IMR-90 (cell line): ENCODE results near the gene DPM1. TPM values are rescaled to one million over a fixed set of nuclear protein-coding genes. Genes with fewer than 3 reads are reported as not detected.
A peak's percentile ranks its signal among the peaks of the same experiment; 100 is the strongest.

Source experiments
- ATAC-seq: fragments of 200-7000 bp; cut with Tn5 transposase; 2 replicates; pipeline ENCODE4 v1.9.1; 2020; ENCODE audit warnings: low read depth, mild to moderate bottlenecking, moderate library complexity
- BruUV-seq: library from RNA; stranded (reverse); fragments of 400-500 nt; replicated peaks from 2 replicates; lab custom pipeline; 2021; lab: Mats Ljungman, UMichigan
- CTCF ChIA-PET: fragments of 300-600 bp; formaldehyde crosslinking; extraction: SDS; loops from one replicate; lab custom pipeline; 2021; ENCODE audit warnings: antibody characterized with exemption; lab: Yijun Ruan, JAX
- POLR2A ChIA-PET: fragments of 300-600 bp; sonication (Branson Sonifier 250); formaldehyde crosslinking; loops from one replicate; lab custom pipeline; 2022; ENCODE audit warnings: antibody characterized with exemption; ENCODE audit not compliant: unreplicated experiment; lab: Charles Lee
- DNase-seq: peaks from one replicate; pipeline ENCODE4 v3.0.0; 2013
- H2AFZ ChIP-seq: replicated peaks from 2 replicates; pipeline ENCODE3; 2013; ENCODE audit warnings: low read length, mild to moderate bottlenecking; ENCODE audit not compliant: poor library complexity
- H2AK5ac ChIP-seq: 2 replicates; pipeline ENCODE4 v1.6.1; 2013; ENCODE audit warnings: low read depth, low read length, inconsistent platforms
- H2AK9ac ChIP-seq: replicated peaks from 2 replicates; pipeline ENCODE3; 2013; ENCODE audit warnings: mild to moderate bottlenecking, low read depth, low read length, moderate library complexity; ENCODE audit not compliant: poor library complexity
- H2BK120ac ChIP-seq: 2 replicates; pipeline ENCODE4 v1.6.1; 2013; ENCODE audit warnings: low read depth, low read length, inconsistent platforms
- H2BK15ac ChIP-seq: 3 replicates; pipeline ENCODE4 v1.6.1; 2013; ENCODE audit warnings: low read depth, low read length, inconsistent platforms
- H2BK20ac ChIP-seq: 2 replicates; pipeline ENCODE4 v1.6.1; 2013; ENCODE audit warnings: low read depth, mild to moderate bottlenecking, inconsistent platforms, low read length, moderate library complexity
- H2BK5ac ChIP-seq: 2 replicates; pipeline ENCODE4 v1.6.1; 2013; ENCODE audit warnings: mild to moderate bottlenecking, low read depth, low read length, inconsistent platforms; ENCODE audit not compliant: poor library complexity, severe bottlenecking
- H3K14ac ChIP-seq: replicated peaks from 2 replicates; pipeline ENCODE4 v1.6.1; 2013; ENCODE audit warnings: low read depth, low read length, inconsistent platforms
- H3K18ac ChIP-seq: 2 replicates; pipeline ENCODE4 v1.6.1; 2013; ENCODE audit warnings: low read depth, low read length, control low read depth
- H3K23ac ChIP-seq: 2 replicates; pipeline ENCODE4 v1.6.1; 2013; ENCODE audit warnings: low read depth, low read length, inconsistent platforms
- H3K27ac ChIP-seq: 2 replicates; pipeline ENCODE4 v1.5.1; 2013; ENCODE audit warnings: mild to moderate bottlenecking, control low read depth, low read length; ENCODE audit not compliant: insufficient read depth
- H3K27me3 ChIP-seq: 2 replicates; pipeline ENCODE4 v1.6.1; 2013; ENCODE audit warnings: low read length; ENCODE audit not compliant: control insufficient read depth, insufficient read depth
- H3K36me3 ChIP-seq: 2 replicates; pipeline ENCODE4 v1.6.1; 2013; ENCODE audit warnings: low read length, mixed read lengths; ENCODE audit not compliant: control insufficient read depth, insufficient read depth
- H3K4ac ChIP-seq: 2 replicates; pipeline ENCODE4 v1.6.1; 2013; ENCODE audit warnings: low read depth, low read length, inconsistent platforms
- H3K4me1 ChIP-seq: 2 replicates; pipeline ENCODE4 v1.6.1; 2013; ENCODE audit warnings: low read length, mixed read lengths; ENCODE audit not compliant: control insufficient read depth, insufficient read depth
- H3K4me2 ChIP-seq: 2 replicates; pipeline ENCODE4 v1.6.1; 2013; ENCODE audit warnings: low read depth, mild to moderate bottlenecking, control low read depth, low read length, moderate library complexity
- H3K4me3 ChIP-seq: 2 replicates; pipeline ENCODE4 v1.5.1; 2013; ENCODE audit warnings: low read depth, mild to moderate bottlenecking, control low read depth, low read length, moderate library complexity; ENCODE audit not compliant: insufficient read depth
- H3K56ac ChIP-seq: 2 replicates; pipeline ENCODE4 v1.6.1; 2013; ENCODE audit warnings: low read length, inconsistent platforms; ENCODE audit not compliant: insufficient read depth; ENCODE audit errors: extremely low read depth
- H3K79me1 ChIP-seq, 2 experiments: 2 replicates each; pipeline ENCODE4 v1.6.1; 2013; ENCODE audit warnings: low read length in 2 of 2, inconsistent platforms in 1 of 2, low read depth in 1 of 2
- H3K9ac ChIP-seq: 2 replicates; pipeline ENCODE4 v1.6.1; 2013; ENCODE audit warnings: low read depth, low read length, control low read depth
- H3K9me1 ChIP-seq: 2 replicates; pipeline ENCODE4 v1.6.1; 2013; ENCODE audit warnings: low read length, inconsistent platforms; ENCODE audit not compliant: insufficient read depth
- H3K9me3 ChIP-seq: 2 replicates; pipeline ENCODE4 v1.6.1; 2013; ENCODE audit warnings: low read length; ENCODE audit not compliant: control insufficient read depth, insufficient read depth
- H4K20me1 ChIP-seq: 2 replicates; pipeline ENCODE4 v1.6.1; 2013; ENCODE audit warnings: low read length, inconsistent platforms; ENCODE audit not compliant: insufficient read depth
- H4K5ac ChIP-seq: 2 replicates; pipeline ENCODE4 v1.6.1; 2013; ENCODE audit warnings: mild to moderate bottlenecking, low read depth, low read length, control low read depth
- H4K8ac ChIP-seq, 2 experiments: 2 replicates each; pipeline ENCODE4 v1.6.1; 2013; ENCODE audit warnings: low read depth in 2 of 2, low read length in 2 of 2, control low read depth in 1 of 2, inconsistent platforms in 1 of 2
- H4K91ac ChIP-seq: 2 replicates; pipeline ENCODE4 v1.6.1; 2013; ENCODE audit warnings: low read depth, low read length, inconsistent platforms; ENCODE audit not compliant: insufficient read depth
- CHD1 ChIP-seq: IDR thresholded peaks from 2 replicates; pipeline ENCODE4 v1.6.1; 2012; ENCODE audit warnings: low read depth, low read length, improper control_type of control experiment
- MAZ ChIP-seq: IDR thresholded peaks from 2 replicates; pipeline ENCODE4 v1.6.1; 2012; ENCODE audit warnings: low read depth, mild to moderate bottlenecking, low read length, improper control_type of control experiment, moderate library complexity, borderline replicate concordance
- WGBS, 2 experiments: methylation state at CpG; one replicate each; pipeline versions ENCODE4 v1.1.5 to v1.1.7; 2013; ENCODE audit warnings: missing lambda C conversion rate in 2 of 2; ENCODE audit not compliant: insufficient read length in 1 of 2; ENCODE audit errors: extremely low coverage in 2 of 2; 5-methylcytosine and 5-hydroxymethylcytosine counted together
- dilution Hi-C: fragments of 300-500 bp; cut with HindIII; formaldehyde crosslinking; loops from one replicate; pipeline ENCODE4 v1.14.3; 2018; ENCODE audit warnings: low sequenced_read_pairs; ENCODE audit not compliant: unreplicated experiment
- in situ Hi-C: fragments of 300-500 bp; cut with MboI; formaldehyde crosslinking; loops from 3 replicates; pipeline ENCODE4 v1.14.3; 2019; ENCODE audit warnings: low sequenced_read_pairs, inconsistent platforms, mixed read lengths
- intact Hi-C: fragments of 100-400 bp; cut with micrococcal nuclease; formaldehyde crosslinking; loops from 2 replicates; pipeline ENCODE4 v1.10.0; 2022
- polyA plus RNA-seq, 3 experiments: library from polyadenylated mRNA; depleted of rRNA; stranded (reverse); fragments of >200 nt; gene quantifications; 2 replicates each; pipeline ENCODE4 v1.2.3, GENCODE V29; 2012; ENCODE audit warnings: low replicate concordance in 1 of 3
- total RNA-seq: library from RNA; depleted of rRNA; stranded (reverse); fragments of >200 nt; gene quantifications from 2 replicates; pipeline ENCODE4 v1.2.3, GENCODE V29; 2012
- TF ChIP-seq, protein P1 (sequence below): fragments of 150-350 bp; IDR thresholded peaks from 2 replicates; pipeline ENCODE4 v1.6.1; 2016; ENCODE audit warnings: low read depth, mild to moderate bottlenecking, low read length, moderate library complexity, borderline replicate concordance
- TF ChIP-seq, protein P2 (sequence below): conservative IDR thresholded peaks from 2 replicates; pipeline ENCODE4 v1.5.1; 2012; ENCODE audit warnings: mild to moderate bottlenecking, low read depth, low read length, improper control_type of control experiment

Gene DPM1
- total and polyA plus RNA-seq, 2 of the 4 experiments (the other 2 are of a cell fraction), result 59.1 to 89.1 TPM

DNA sequence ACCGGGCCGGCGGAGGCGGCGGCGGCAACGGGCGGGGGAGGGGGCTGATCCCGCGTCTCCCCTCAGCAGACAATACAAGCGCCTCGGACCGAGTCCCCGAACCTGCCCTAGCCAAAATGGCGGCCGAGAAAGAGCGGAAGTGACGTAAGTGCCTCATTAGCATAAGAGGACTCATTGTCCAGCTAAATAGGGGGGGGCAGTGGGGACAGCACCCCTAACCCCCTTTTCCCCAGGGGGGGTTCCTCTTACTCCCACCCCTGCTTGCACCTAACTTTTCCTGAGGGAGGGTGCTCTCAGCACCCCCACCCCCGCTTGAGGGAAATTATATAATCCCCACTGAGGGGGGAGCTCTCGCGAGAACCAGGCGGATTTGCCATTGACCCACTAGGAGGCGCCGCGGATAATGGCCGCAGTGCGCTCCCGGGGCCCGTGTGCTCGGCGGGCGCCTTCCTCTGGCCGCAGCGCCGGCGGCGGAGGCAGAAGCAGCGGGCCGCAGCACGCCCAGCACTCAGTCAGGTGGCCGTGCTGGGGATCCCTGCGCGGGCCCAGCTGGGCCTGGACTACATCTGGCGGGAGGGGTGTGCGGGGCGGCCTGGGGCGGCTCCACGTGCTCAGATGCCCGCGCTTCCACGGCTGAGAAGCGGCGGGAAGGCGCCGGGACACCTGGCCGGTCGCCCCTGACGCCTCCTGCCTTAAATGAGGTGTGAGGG is 26.9 kb downstream of the DPM1 start, which contains the start of gene ADNP (continued):
- TF ChIP-seq, protein P1, sequence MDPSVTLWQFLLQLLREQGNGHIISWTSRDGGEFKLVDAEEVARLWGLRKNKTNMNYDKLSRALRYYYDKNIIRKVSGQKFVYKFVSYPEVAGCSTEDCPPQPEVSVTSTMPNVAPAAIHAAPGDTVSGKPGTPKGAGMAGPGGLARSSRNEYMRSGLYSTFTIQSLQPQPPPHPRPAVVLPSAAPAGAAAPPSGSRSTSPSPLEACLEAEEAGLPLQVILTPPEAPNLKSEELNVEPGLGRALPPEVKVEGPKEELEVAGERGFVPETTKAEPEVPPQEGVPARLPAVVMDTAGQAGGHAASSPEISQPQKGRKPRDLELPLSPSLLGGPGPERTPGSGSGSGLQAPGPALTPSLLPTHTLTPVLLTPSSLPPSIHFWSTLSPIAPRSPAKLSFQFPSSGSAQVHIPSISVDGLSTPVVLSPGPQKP, result no peak

DNA sequence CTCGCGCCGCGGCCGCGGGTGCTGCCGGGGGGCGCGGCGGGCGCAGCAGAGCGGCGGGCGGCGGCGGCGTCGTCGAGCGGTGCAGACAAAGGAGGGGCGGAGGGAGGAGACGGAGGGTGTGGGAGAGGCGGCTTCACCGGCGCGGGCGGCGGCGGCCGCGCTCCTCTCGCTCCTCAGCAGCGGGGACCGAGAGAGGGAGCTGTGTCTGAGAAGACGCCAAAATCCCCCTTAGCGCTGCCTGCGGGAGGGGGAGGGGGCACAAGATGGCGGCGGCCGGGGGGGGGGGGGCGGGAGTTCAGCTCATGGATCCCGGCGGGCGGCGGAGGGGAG is 27.4 kb downstream of the DPM1 start:
- peak overlapping the region; percentile 76 to 96; a peak in 3 of 4 replicates for H4K8ac ChIP-seq
- peaks cover 8% of the 10 kb centered on the region for H3K9me1 ChIP-seq
- no CpG with 5 or more reads among the region's 45 CpGs for WGBS, 2 experiments
- in situ Hi-C loops, result loop anchor here (5.0 kb wide), 1 partner anchor 119 kb away; no protein-coding TSS in a partner anchor
- peak overlapping the region; percentile 67 for H3K14ac ChIP-seq
- ATAC-seq (peak; percentile 36; the same call in 1 of the 2 replicates), DNase-seq (no peak)
- H3K4me3 ChIP-seq, result peak overlapping the region; percentile 95
- H3K4me2 ChIP-seq, result no peak overlapping the region; the same call in 1 of the 2 replicates
- H3K79me1 ChIP-seq, result peaks cover 4 to 26% of the 10 kb centered on the region in 2 experiments
- no peaks in the 10 kb centered on the region for H3K9me3 ChIP-seq
- peak overlapping the region; percentile 84; the same call in 1 of the 2 replicates for H3K23ac ChIP-seq
- no peaks in the 10 kb centered on the region for H3K27me3 ChIP-seq
- H3K9ac ChIP-seq, result peak overlapping the region; percentile 94
- H3K27ac ChIP-seq, result peak overlapping the region; percentile 97
- peaks cover 16% of the 10 kb centered on the region for H3K4me1 ChIP-seq
- no peak overlapping the region; the same call in 1 of the 2 replicates for H3K56ac ChIP-seq
- H2BK5ac ChIP-seq, result peak overlapping the region; percentile 95
- no peak overlapping the region for H2BK120ac ChIP-seq
- dilution Hi-C loops, result no loop called here
- no peak overlapping the region for H2BK20ac ChIP-seq
- peaks cover 10% of the 10 kb centered on the region for H3K36me3 ChIP-seq
- ChIA-PET CTCF (interaction anchor here (0.7 to 2.3 kb wide), 3 partner anchors 136 to 142 kb away, joined by 3 to 10 read pairs (median 4); partner anchors contain the start of gene BCAS4), POLR2A (interaction anchor here (0.5 to 0.6 kb wide), 5 partner anchors 12 to 139 kb away, joined by 3 to 17 read pairs (median 5); no protein-coding TSS in a partner anchor)
- H2AK5ac ChIP-seq, result peak overlapping the region; percentile 79; the same call in 1 of the 2 replicates
- peak overlapping the region; percentile 75 for H3K18ac ChIP-seq
- H4K91ac ChIP-seq, result peak overlapping the region; percentile 77; the same call in 1 of the 2 replicates
- TF ChIP-seq, protein P2, sequence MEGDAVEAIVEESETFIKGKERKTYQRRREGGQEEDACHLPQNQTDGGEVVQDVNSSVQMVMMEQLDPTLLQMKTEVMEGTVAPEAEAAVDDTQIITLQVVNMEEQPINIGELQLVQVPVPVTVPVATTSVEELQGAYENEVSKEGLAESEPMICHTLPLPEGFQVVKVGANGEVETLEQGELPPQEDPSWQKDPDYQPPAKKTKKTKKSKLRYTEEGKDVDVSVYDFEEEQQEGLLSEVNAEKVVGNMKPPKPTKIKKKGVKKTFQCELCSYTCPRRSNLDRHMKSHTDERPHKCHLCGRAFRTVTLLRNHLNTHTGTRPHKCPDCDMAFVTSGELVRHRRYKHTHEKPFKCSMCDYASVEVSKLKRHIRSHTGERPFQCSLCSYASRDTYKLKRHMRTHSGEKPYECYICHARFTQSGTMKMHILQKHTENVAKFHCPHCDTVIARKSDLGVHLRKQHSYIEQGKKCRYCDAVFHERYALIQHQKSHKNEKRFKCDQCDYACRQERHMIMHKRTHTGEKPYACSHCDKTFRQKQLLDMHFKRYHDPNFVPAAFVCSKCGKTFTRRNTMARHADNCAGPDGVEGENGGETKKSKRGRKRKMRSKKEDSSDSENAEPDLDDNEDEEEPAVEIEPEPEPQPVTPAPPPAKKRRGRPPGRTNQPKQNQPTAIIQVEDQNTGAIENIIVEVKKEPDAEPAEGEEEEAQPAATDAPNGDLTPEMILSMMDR, result 0 out of 2 replicates have a peak, but pooled peaks have one; percentile 4
- no peak for TF ChIP-seq MAZ
- TF ChIP-seq CHD1, result no peak
- intact Hi-C loops, result no loop called here
- H4K5ac ChIP-seq, result peak overlapping the region; percentile 75
- H2AK9ac ChIP-seq, result peak overlapping the region; percentile 100
- peaks cover 43% of the 10 kb centered on the region for H4K20me1 ChIP-seq
- BruUV-seq, result no TSS peak
- no peak overlapping the region for H2BK15ac ChIP-seq
- H3K4ac ChIP-seq, result peak overlapping the region; percentile 91
- H2AFZ ChIP-seq, result peak overlapping the region; percentile 92
